H1 (cell line): ENCODE data around the gene NUP133. TPM values are rescaled to one million over a fixed set of nuclear protein-coding genes. Genes with fewer than 3 reads are reported as not detected.

Source experiments
- CHD7 ChIP-seq: fragments of 300-600 bp; sonication (generic); IDR thresholded peaks from 2 replicates; pipeline ENCODE4 v1.7.1; 2012; ENCODE audit warnings: low read length, moderate library complexity, mild to moderate bottlenecking, inconsistent platforms; ENCODE audit not compliant: insufficient replicate concordance
- polyA plus RNA-seq, 7 experiments: library from polyadenylated mRNA; depleted of rRNA in 3 of 7; stranded (reverse) in 5 of 7; unstranded in 2 of 7; fragments of >200 nt in 5 of 7; fragments of 200-250 nt in 2 of 7; gene quantifications; 1 replicate in 5 of 7; 2 replicates in 1 of 7; 4 replicates in 1 of 7; pipeline versions ENCODE4 v1.2.1 to v1.2.3, GENCODE V29; 2011 to 2013; ENCODE audit warnings: missing spikeins in 2 of 7, mixed read lengths in 2 of 7
- total RNA-seq: library from RNA; stranded (reverse); fragmentation: NEBNext Ultra II Directional; extraction: Animal tissue kit (Norgen Biotek cat#: 25700); gene quantifications from 2 replicates; pipeline ENCODE4 v1.2.1, GENCODE V29; 2021
- TF ChIP-seq, protein P1 (sequence below): IDR thresholded peaks from 2 replicates; pipeline ENCODE4 v1.6.1; 2011; ENCODE audit warnings: low read length, improper control_type of control experiment

Gene NUP133
- total and polyA plus RNA-seq, 2 of the 8 experiments (the other 6 are each of a cell fraction or from before 2014, with no cell fraction given), result 20.6 to 72.1 TPM

DNA sequence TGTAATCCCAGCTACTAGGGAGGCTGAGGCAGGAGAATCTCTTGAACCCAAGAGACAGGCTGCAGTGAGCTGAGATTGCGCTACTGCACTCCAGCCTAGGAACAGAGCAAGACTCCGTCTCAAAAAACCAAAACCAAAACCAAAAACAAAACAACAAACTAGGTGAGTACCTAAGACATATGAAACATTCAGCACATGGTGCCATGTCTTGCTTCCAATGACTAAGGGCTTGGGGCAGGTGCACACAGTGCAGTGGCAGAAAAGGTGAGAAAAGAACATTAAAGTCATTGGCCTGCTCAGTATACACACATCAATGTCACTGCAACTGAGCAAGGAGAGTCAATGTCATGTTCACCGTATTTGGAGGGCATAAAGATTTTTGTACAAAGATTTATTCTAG, 70.1 kb downstream of the NUP133 start (continued):
- TF ChIP-seq CHD7, result no peak
- TF ChIP-seq, protein P1, sequence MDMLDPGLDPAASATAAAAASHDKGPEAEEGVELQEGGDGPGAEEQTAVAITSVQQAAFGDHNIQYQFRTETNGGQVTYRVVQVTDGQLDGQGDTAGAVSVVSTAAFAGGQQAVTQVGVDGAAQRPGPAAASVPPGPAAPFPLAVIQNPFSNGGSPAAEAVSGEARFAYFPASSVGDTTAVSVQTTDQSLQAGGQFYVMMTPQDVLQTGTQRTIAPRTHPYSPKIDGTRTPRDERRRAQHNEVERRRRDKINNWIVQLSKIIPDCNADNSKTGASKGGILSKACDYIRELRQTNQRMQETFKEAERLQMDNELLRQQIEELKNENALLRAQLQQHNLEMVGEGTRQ, result no peak
